Measurements from ENCODE around the gene LRRC42.
"Not testable (repeated sequence)": the region's sequence is repeated elsewhere in the genome, so short reads cannot be mapped to it uniquely, and the experiment has no call there.

The LRRC42 gene

DNA sequence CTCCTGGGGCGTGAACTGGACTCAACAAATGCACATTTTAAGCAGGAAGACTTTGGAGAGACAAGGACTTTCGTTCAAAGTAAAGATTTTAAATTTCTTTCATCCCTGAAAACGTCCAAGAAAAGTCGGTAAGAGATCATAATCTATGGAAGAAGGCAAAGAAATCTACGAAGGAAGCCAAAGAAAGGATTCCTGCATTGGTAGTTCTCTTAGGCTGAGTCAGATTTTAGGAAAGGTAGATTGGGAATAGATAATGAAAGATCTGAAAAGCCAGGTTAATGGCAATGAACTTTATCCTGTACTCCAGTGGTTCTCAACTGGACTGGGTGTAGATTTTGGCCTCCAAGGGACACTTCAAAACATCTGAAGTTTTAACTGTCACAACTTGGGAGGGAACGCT is 3.1 kb upstream of the LRRC42 start:
- DNase-seq, result no peak

DNA sequence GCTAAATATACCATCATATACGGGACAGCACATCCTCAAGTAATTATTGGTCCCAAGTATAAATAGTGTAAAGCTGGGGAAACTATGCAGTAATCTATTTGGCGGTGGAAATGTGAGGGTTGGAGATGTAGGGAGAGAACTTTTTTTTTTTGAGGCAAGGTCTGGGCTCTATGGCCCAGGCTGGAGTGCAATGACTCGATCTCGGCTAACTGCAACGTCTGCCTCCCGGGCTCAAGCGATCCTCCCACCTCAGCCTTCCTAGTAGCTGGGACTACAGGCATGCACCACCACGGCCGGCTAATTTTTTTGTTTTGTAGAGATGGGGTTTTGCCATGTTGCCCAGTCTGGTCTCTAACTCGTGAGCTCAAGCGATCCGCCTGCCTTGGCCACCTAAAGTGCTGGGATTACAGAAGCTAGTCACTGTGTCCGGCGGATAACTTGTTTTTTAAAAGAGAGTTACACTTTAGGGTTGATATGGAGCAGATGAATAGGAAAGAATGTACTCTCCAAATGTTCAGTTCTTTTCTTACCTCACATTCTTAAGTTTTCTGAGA is 2.6 kb upstream of the LRRC42 start:
- DNase-seq, result no peak

DNA sequence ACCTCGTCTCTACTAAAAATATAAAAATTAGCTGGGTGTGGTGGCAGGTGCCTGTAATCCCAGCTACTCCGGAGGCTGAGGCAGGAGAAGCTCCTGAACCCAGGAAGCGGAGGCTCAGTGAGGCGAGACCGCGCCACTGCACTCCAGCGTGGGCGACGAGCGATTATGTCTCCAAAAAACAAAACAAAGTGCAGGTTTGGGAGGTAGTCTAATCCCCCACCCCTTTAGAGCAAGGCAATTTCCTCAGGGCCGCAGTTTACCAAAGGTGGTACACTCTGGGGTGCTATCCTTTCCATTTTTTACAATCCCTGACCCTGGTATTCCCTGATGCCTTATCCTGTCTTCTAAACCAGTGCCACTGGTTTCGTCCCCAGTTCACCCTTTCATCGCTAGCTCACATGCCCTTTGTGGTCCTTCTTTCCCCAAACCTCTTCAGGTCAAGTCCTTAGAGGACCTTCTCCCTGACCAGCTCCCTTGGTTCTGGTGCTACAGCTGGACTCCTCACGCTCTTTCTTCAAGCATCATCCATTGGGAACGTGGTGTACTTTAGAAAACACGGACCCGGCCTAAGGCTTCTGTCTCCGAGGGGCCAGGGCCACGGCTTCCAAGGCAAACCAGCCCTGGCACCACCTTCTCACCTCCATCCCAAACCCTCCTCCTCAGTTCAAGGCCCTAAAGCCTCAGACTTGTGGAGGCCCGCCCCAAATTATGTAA is 1.5 kb upstream of the LRRC42 start:
- DNase-seq, result no peak

DNA sequence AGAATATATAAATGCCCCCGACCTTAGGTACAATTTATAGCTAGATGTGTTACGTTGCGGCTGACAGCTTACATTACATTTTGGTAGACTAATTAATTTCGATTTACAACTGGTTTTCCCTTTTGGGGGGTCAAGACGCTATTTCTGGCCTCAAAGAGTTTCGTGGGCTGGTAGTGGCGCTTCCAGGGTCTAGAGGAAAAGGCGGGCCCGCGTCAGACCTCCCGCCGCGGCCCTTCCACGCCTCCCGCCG is 1.0 kb upstream of the LRRC42 start:
- DNase-seq, result no peak

DNA sequence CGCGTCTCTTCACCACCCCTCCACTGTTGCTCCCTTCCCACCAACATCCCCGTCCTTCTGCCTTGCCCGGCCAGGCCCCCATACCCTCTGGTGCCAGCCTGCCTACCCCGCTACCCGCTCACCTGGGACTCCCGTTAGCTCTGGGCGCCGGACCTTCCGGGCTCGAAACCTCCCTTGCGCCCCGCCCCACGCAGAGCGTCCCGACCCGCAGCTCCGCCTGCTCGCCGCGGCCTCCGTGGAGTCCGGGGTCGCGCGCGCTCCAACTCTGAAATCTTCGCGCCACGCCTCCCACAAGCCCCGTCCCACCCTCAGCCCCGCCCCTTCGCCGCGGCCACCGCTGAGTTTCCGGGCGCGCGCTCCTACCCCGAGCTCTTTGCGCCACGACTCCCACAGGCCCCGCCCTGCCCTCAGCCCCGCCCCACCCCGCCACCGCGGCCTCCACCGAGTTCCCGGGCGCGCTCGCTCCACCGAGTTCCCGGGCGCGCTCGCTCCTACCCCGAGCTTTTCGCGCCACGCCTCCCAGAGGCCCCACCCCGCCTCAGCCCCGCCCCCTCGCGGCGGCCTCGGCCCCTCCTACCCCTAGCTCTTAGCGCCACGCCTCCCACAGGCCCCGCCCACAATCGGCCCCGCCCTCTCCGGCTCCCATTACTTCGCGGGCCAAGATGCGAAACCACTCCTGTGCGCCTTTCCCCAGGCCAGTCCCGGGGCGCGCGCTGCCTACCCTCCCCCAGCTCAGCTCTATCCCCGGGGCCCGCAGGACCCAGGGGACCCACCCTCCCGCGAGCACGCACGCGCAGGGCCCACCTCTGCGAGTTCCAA is 508 bp upstream of the LRRC42 start, which contains the start of gene IFT25:
TSS of gene IFT25 (minus strand) at position 267 of the 819 bp plus-strand sequence. CDS start 5,617 bp downstream, outside the sequence.
- peak; percentile 98 for DNase-seq

DNA sequence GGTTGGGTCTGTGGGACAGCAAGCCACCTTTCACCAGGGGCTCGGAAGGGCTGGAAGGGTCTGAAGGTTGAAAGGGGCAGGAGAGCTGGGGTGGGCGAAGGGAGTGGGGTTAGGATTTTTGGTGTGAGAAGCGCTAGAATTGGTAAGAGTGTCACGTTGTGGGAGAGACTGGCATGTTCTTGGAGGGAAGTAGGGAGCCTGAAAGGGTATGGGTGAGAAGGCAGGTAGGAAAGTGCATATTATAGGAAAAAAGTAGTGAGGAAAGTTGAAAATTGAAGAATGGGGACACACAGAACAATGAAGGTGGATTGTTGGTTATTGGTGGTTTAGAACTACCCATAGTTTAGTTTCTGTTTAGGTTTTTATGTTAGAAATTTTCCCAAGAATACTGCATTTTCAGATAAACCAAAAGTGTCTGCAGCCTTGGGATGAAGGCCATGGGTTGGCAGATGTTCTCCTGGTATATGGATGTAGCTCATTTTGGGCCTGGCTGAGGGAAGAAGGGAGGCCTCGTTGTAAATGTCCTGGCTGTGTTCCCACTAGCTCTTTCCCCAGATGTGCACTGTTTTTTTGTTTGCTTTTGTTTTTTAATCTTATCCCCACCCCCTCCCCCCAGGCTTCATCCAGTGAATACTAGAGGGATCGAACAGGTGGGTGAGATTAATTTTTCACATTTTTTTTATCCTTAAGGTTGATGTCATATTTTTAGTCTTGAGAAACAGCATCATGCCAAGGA is 1.2 kb downstream of the LRRC42 start:
- no peak for DNase-seq

DNA sequence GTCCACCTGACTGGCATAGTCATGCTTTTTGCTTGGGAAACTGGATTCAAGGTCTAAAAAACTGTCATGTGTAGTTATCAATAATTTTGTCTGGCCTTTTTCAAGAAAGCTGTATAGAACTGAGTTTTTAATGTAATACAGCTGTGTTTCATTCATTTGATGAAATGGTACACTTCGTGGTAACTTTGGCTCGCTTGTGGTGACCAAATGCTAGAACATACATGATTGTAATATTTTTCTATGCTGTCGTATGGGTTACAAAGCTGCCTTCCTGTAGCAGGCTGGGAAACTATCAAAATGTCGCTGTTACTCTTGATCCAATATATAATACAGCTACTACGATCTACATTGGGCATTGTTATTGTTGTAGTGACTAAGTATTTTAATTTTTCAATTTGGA is 2.1 kb downstream of the LRRC42 start:
- no peak for DNase-seq

DNA sequence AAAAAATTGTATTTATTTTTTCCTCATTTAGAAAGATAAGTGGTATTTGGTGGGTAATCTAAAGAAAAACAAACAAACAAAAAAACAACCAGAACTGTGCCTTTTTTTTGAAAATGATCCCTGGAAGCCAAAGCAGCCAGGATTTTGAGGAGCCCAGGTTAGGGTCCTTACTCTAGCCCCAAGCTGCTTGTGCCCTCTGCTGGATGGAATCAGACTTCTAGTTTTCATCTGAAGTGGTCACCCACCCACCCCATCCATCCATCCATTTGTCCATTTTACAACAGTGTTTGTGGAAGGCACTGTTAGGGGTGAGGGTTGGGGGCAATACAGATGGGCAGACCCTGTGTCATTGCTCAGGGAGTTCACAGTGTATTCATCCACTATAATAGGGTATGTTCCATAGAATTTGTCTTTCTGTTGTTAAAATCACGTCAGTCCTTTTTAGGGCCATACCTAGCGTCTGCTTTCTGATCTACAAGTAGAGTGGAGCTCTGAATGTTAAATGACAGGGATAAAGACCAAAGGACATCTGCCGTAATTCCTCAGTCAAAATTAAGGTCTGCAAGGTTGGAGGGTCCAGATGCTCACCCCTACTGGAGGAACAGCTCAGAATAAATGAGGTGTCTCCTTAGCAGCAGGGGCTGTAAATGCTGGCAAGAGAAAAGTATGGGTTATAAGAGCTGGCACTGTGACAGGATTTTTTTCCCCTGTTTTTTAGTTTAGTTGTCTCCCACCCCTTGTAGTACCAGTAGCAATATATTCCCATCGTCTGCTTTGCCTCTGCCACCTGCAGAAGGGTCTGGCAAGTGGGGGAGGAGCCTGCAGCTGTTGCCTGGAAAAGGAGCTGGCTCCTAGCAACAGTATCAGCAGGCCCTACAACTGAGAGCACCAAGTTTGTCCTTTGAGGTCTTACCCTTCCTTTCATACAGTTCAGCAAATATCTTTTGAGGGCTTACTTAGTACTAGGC is 3.2 kb downstream of the LRRC42 start:
- no peak for DNase-seq

DNA sequence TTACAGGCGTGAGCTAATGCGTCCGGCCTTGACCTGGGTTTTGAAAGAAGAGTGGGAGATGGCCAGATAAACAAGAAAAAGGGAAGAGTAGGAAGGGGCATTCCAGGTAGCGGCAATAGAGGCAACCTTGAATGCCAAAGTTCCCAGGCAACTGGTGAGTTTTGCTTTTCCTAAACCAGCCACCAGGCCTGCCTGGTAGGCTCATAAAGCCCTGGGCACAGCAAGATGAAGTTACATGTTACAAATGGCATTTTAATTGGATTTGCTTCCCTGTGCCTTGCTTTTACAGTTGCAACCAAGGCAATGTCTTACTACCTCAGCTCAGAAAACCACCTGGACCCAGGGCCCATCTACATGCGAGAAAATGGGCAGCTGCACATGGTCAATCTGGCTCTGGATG is 5.5 kb downstream of the LRRC42 start:
- no peak for DNase-seq

DNA sequence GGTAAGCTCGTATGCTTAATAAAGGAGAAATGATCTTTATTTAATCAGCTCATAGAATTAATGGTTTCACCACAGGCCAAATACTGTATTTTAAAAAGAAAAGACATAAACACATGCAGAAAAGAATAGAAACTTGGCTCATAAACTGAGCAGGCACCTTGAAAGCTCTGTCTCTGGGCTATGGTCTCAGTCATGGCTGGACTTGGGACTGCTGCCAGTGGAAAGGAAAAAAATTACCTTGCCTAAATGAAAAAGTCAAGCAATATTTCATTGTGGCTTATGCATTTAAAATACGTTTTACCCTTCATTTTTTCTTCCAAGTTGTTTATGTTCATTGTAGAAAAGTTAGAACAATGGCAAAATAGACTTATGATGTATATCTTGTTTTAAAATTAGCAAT is 8.0 kb downstream of the LRRC42 start:
- DNase-seq, result no peak

DNA sequence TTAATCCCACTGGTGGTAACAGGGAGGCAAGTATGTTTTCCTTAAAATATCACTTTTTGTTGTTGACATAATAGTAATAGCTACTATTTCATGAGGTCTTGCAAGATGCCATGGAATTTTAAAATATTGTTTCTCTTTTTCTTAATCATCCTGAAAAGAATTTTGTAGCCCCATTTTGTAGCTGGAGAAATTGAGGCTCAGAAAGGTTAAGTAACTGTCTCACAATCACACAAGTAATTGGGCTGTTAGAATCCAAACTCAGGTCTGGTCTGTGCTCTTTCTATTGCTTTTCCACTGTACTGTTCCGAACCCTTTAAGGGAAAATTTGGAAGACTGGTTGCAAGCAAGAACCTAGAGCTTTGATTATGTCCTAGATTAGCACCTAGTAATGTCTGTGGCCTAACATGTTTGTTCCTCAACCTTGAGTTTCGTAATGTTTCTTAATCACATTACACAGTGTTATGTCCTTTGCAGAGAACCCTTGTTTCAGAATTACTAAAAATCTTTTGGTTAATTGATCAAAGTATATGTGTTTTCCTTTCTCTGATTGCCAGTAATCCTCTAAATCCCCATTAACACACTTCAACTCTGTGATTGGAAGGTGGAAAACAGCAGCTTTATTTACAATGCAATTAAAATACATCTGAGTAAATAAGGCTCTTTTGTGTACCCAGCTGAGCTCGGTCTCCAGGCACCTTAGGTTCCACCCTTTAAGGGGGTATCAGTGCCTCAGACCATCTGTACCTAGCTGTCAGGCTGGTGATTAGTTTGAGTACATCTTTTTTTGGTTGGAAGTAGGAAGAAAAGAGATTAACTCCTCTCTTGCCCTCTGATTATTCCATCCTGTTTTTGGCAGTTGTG is 10.4 kb downstream of the LRRC42 start:
- DNase-seq, result no peak

DNA sequence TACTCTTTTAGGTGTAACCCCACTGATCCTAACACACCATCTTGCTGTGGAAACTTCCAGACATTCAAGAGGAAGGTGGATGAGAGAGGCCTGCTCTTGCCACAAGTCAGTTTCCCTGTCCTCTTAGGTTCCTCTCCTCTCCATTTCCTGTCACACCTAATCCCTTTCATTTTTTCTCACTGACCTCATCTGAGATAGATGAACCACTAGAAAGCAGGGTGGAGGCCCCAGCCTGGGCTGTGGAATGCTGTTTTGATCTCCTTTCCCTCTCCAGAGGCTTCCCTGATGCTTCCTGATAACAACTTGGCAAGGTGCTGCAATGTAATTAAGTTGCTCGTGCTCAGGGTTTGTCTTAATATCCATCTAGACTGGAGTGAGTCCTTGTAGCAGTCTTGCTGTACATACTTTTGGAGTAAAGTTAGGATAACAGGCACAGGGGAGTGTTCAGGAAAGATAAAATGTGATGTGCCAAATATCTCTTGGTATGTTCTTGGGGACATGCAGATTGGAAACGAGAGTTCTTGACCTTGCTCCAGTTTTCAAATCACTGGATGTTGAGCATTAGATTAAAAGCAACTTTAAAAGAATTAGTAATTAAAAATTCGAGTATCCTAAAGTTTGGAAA is 11.2 kb downstream of the LRRC42 start:
- no peak for DNase-seq

DNA sequence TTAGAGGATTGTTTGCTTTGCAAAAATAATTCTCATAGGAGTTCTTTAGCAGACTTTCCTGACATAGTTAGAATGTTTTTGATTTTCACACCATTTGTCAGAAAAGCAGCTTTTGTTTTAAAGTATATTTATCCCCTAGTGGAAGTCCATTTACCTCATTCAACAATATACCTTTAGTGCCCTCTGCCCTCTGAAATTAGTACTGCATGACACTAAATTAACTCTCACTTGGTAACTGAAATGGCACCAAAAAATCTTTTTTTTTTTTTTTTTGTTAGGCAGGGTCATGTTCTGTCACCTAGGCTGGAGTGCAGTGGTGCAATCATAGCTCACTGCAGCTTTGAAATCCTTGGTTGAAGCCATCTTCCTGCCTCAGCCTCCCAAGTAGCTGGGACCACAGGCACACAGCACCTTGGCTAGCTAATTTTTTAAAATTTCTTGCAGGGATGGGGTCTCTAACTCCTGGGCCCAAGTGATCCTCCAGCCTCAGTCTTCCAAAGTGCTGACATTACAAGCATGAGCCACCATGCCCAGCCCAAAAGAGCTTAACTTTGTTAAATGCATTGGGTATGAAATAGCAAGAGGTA is 13.6 kb downstream of the LRRC42 start:
- no peak for DNase-seq

DNA sequence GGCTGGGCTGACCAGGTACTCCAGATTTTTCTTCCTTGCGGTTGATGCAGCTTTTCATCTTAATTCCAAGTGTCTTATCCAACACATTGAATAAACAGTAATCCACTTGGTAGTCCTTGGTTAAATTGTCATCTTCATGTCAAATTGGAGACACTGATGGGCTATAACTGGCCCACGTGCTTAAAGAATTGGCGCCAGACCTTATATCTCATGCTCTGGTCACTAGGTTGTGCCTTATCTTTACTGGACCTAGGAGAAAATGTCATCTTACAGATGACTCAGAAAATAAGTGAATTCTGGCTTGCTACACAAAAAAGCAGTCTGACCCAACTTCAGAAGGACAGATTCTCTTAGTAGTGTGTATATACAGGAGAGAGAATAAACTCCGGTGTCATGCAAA is 16.2 kb downstream of the LRRC42 start:
- DNase-seq, result no peak

DNA sequence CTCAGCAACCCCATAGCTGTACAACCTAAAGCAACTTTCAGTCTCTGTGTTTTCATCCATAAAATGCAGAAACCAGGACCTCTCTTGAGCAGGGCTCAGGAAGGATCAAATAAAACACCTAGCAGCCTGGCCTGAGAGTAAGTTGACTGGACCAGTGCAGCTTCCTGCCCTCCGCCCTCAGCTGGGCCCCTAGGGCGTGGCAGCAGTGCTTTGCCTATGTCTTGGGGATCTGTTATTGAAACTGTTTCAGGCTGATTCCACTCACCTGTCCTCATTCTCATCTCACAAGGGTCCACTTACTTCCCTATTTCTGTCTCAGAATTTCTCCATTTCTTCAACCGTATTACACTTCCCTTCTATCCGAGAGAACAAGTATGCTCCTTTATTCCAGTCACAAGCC is 17.3 kb downstream of the LRRC42 start:
- no peak for DNase-seq

DNA sequence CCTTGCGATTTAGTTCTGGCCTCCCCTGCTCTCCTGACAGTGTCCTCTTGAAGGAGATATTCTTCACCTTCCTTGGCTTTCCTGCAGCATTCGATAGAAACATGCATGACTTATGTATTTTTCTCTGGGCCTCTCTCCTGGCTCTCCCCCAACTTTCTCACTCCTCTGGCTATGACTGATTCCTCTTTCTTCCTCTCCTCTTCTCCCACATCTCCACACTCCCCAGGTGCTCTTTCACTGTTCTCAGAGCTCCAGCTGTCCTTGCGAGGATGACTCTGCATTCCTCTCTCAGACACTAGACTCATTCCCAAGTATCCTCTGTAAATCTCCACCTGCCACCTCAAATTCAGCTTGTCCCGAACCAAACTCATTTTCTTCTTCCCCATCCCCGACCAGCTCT is 18.0 kb downstream of the LRRC42 start:
- DNase-seq, result no peak

DNA sequence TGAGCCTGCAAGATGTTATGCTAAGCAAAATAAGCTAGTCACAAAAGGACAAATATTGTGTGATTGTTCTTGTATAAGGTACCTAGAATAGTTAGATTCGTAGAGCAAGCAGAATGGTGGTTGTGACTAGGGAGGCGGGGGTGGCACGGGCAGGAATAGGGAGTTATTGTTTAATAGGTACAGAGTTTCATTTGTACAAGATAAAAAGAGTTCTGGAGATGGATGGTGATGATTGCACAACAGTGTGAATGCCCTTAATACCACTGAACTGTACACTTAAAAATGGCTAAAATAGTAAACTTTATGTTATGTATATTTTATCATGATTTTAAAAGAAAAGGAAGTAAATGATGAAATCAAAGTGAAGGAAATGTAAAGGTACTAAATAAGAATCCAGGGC is 20.6 kb downstream of the LRRC42 start:
- DNase-seq, result no peak

DNA sequence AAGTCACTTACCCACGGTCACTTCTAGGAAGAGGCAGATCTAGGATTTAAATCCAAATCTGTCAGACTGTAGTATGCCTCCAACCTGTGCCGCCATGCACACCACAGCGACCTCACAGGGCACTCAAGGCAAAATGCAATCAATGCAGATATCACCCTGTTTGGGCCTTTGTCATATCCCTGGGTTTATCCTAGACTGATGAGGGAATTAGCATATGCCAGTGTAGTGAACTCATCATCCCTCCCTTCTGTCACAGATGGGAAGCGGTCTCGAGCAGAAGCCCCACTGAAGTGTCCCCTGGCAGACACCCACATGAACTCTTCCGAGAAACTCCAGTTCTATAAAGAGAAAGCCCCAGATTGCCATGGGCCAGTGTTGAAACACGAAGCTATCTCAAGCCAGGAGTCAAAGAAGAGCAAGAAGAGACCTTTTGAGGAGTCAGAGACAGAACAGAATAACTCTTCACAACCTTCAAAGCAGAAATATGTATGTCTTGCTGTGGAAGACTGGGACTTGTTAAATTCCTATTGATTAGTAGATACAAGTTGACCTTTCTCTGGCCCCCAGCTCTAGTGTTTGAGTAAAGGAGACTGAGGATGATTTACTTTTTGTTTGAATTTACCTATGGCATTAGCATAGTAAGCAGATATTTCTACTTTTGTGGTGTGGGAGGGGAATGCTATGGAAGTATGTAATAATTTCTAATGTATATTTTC is 21.4 kb downstream of the LRRC42 start:
- DNase-seq, result no peak

DNA sequence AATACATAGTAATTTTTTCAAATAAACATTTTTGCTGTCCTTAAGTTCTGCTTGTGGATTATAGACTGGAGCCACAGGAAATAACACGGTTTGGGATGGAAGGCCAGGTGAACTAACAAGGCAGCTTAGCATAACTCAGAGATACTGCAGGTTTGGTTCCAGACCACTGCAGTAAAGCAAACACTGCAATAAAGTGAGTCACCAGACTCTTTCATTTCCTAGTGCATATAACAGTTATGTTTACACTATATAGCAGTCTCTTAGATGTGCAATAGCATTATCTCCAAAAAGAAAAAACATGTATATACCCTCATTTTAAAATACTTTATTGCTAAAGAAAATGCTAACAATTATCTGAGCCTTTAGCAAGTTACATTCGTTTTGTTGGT is 22.0 kb downstream of the LRRC42 start:
- DNase-seq, result no peak

DNA sequence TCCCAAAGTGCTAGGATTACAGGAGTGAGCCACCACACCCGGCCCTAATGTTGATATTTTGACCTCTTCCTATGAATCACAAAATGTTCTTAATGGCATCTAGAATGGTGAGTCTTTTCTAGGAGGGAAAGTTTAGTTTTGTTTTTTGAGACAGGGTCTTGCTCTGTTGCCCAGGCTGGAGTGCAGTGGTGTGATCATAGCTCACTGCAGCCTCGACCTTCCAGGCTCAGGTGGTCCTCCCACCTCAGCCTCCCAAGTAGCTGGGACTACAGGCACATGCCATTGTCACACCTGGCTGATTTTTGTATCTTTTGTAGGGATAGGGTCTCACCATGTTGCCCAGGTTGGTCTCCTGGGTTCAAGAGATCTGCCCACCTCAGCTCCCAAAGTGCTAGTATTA is 23.2 kb downstream of the LRRC42 start:
- DNase-seq, result not testable (repeated sequence)

All from NCI-H2107 (cell line).